Measurements from ENCODE around the gene SEL1L3. TPM values are rescaled to one million over a fixed set of nuclear protein-coding genes. Genes with fewer than 3 reads are reported as not detected.

Gene SEL1L3
- total RNA-seq, 2 experiments from 2014 or later = 180 to 313 TPM

- no peak for DNase-seq (ENCODE audit: low spot score)
- H3K9me2 ChIP-seq (ENCODE audit: insufficient read depth, low read length) = no peaks in the 10 kb centered on the region
- no peak overlapping the region for H3K4me3 ChIP-seq (ENCODE audit: low read depth, low read length, poor library complexity, severe bottlenecking)
- intact Hi-C loops (cut with micrococcal nuclease; ENCODE audit: unreplicated experiment) = no loop called here
- no peak overlapping the region for H3K27ac ChIP-seq (ENCODE audit: low read depth, low read length, poor library complexity, severe bottlenecking)
- no peak overlapping the region for H2AFZ ChIP-seq (ENCODE audit: low read length)
- H3K36me3 ChIP-seq (ENCODE audit: insufficient read depth, low read length) = peaks cover 98% of the 10 kb centered on the region
- H3K79me2 ChIP-seq (ENCODE audit: insufficient read depth, low read depth, low read length) = no peaks in the 10 kb centered on the region; the same call in 1 of the 2 replicates
- no peaks in the 10 kb centered on the region for H3K9me3 ChIP-seq (ENCODE audit: low read length)
- H4K20me1 ChIP-seq (ENCODE audit: insufficient read depth, low read length) = no peaks in the 10 kb centered on the region
- TF ChIP-seq, protein P1, sequence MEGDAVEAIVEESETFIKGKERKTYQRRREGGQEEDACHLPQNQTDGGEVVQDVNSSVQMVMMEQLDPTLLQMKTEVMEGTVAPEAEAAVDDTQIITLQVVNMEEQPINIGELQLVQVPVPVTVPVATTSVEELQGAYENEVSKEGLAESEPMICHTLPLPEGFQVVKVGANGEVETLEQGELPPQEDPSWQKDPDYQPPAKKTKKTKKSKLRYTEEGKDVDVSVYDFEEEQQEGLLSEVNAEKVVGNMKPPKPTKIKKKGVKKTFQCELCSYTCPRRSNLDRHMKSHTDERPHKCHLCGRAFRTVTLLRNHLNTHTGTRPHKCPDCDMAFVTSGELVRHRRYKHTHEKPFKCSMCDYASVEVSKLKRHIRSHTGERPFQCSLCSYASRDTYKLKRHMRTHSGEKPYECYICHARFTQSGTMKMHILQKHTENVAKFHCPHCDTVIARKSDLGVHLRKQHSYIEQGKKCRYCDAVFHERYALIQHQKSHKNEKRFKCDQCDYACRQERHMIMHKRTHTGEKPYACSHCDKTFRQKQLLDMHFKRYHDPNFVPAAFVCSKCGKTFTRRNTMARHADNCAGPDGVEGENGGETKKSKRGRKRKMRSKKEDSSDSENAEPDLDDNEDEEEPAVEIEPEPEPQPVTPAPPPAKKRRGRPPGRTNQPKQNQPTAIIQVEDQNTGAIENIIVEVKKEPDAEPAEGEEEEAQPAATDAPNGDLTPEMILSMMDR (conservative IDR thresholded peaks at IDR 0.05; ENCODE audit: low read length) = no peak
- no peak for TF ChIP-seq EZH2phosphoT487 (IDR thresholded peaks at IDR 0.05; ENCODE audit: borderline replicate concordance, low read depth, low read length)
- BruUV-seq (replicated peaks) = no TSS peak
- ChIA-PET POLR2A (interaction anchor here (1.2 to 1.4 kb wide), 2 partner anchors 9 to 12 kb away, joined by 3 to 4 read pairs; no protein-coding TSS in a partner anchor), CTCF (ENCODE audit: unreplicated experiment) (no interaction called here)
- no peak overlapping the region for H3K4me2 ChIP-seq (ENCODE audit: low read length)
- no peaks in the 10 kb centered on the region for H3K4me1 ChIP-seq (ENCODE audit: insufficient read depth, low read length, poor library complexity, severe bottlenecking)
Observed at GRCh38 chr4:25815586-25815985, 47.2 kb downstream of the SEL1L3 start.

DNA sequence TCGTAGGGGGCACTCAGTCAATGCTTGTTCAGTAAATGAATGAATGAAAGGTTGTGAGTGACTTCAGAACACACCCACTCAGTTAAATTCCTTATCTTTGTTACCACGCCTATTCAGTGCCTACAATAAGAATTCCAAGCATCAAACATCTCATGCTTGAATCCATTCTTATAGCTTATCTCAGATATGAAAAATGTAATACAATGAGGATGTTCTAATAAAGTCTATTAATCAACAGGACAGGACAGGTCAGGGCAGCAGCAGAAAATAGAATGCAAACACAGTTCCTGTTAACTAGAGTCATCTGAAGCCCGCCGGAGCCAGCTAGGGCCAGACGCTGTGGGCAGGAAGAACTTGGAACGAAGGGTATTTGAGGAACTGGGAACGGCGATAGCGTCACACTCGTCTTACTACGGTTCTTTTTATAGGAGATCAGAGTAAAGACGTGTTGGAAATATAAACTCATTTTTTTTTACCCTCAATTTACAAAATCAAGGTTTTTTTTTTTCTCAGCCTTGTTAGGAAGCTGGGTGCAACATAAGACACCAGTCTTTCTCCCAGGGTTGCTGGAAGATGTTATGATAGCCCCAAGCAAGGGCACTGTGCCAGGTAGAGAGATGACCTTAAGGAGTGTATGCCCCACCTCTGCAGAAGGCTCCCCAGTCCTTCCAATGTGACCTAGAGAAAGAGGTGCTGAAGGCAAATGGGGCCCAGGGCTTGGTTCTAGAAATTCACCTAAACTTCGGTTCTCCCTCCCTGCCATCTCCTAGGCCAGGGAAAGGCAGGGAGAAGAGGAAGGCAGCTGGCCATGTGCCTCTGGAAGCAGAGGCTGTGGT, 48.3 kb downstream of the SEL1L3 start:
- BruUV-seq (replicated peaks) = no TSS peak
- Histone ChIP-seq H3K9me2 (ENCODE audit: insufficient read depth, low read length) (no peaks in the 10 kb centered on the region), H3K79me2 (ENCODE audit: insufficient read depth, low read depth, low read length) (no peaks in the 10 kb centered on the region), H4K20me1 (ENCODE audit: insufficient read depth, low read length) (no peaks in the 10 kb centered on the region), H2AFZ (ENCODE audit: low read length) (no peak overlapping the region), H3K4me3 (ENCODE audit: low read depth, low read length, poor library complexity, severe bottlenecking) (no peak overlapping the region), H3K9me3 (ENCODE audit: low read length) (no peaks in the 10 kb centered on the region), H3K27ac (ENCODE audit: low read depth, low read length, poor library complexity, severe bottlenecking) (no peak overlapping the region), H3K4me1 (ENCODE audit: insufficient read depth, low read length, poor library complexity, severe bottlenecking) (no peaks in the 10 kb centered on the region), H3K4me2 (ENCODE audit: low read length) (no peak overlapping the region), H3K36me3 (ENCODE audit: insufficient read depth, low read length) (peaks cover 98% of the 10 kb centered on the region)
- intact Hi-C loops (cut with micrococcal nuclease; ENCODE audit: unreplicated experiment) = no loop called here
- ChIA-PET CTCF (ENCODE audit: unreplicated experiment) (no interaction called here), POLR2A (interaction anchor here (0.9 kb wide), 1 partner anchor 11 kb away, joined by 5 read pairs; no protein-coding TSS in a partner anchor)
- DNase-seq (ENCODE audit: low spot score) = no peak
- TF ChIP-seq, protein P1 (conservative IDR thresholded peaks at IDR 0.05; ENCODE audit: low read length) = no peak
- TF ChIP-seq EZH2phosphoT487 (IDR thresholded peaks at IDR 0.05; ENCODE audit: borderline replicate concordance, low read depth, low read length) = no peak

Data from OCI-LY7 (cell line).